Measurements from ENCODE around the gene KRTAP12-3. TPM values are rescaled to one million over a fixed set of nuclear protein-coding genes. Genes with fewer than 3 reads are reported as not detected.

Gene KRTAP12-3
- total RNA-seq, 2 donors from 2014 or later: not detected

- no peak overlapping the region for H3K27ac ChIP-seq (ENCODE audit: low read depth, low read length)
- Mint-ChIP-seq H3K4me3 (no peak overlapping the region), H3K27ac (no peak overlapping the region), H3K36me3 (ENCODE audit: low read depth) (peaks cover 4% of the 10 kb centered on the region), H3K27me3 (ENCODE audit: insufficient read depth) (peaks cover 5% of the 10 kb centered on the region), H3K4me1 (peaks cover 7% of the 10 kb centered on the region), H3K9me3 (peaks cover 25% of the 10 kb centered on the region)
- no peak for DNase-seq
- TF ChIP-seq CTCF (conservative IDR thresholded peaks at IDR 0.05): no peak
- 92 to 94% methylated on average over 19 to 33 of the region's 33 CpGs for WGBS, 2 experiments (ENCODE audit: insufficient coverage in 1 of 2, insufficient read length in 1 of 2)
- no peak overlapping the region for H3K9ac ChIP-seq (ENCODE audit: extremely low read depth, low read length, poor library complexity, severe bottlenecking)
- no peaks in the 10 kb centered on the region for H3K27me3 ChIP-seq (ENCODE audit: control insufficient read depth, insufficient read depth, low read length, poor library complexity, severe bottlenecking)
- H3K4me1 ChIP-seq (ENCODE audit: control insufficient read depth, insufficient read depth, low read length): no peaks in the 10 kb centered on the region
- H3K36me3 ChIP-seq (ENCODE audit: control insufficient read depth, insufficient read depth, low read length): no peaks in the 10 kb centered on the region
- H3K4me3 ChIP-seq (ENCODE audit: low read length): no peak overlapping the region
- H3K9me3 ChIP-seq (ENCODE audit: control insufficient read depth, low read length): peaks cover 19% of the 10 kb centered on the region
These were observed 9.0 kb upstream of the KRTAP12-3 start for GRCh38 chr21:44648557-44649311.

- Histone ChIP-seq H3K4me1 (ENCODE audit: control insufficient read depth, insufficient read depth, low read length) (no peaks in the 10 kb centered on the region), H3K27ac (ENCODE audit: low read depth, low read length) (no peak overlapping the region), H3K36me3 (ENCODE audit: control insufficient read depth, insufficient read depth, low read length) (no peaks in the 10 kb centered on the region), H3K27me3 (ENCODE audit: control insufficient read depth, insufficient read depth, low read length, poor library complexity, severe bottlenecking) (no peaks in the 10 kb centered on the region), H3K4me3 (ENCODE audit: low read length) (no peak overlapping the region), H3K9ac (ENCODE audit: extremely low read depth, low read length, poor library complexity, severe bottlenecking) (no peak overlapping the region), H3K9me3 (ENCODE audit: control insufficient read depth, low read length) (peaks cover 11% of the 10 kb centered on the region)
- Mint-ChIP-seq H3K9me3 (peaks cover 17% of the 10 kb centered on the region), H3K36me3 (ENCODE audit: low read depth) (peaks cover 4% of the 10 kb centered on the region), H3K27ac (no peak overlapping the region), H3K4me3 (no peak overlapping the region), H3K27me3 (ENCODE audit: insufficient read depth) (peaks cover 4% of the 10 kb centered on the region), H3K4me1 (peaks cover 7% of the 10 kb centered on the region)
- 94 to 96% methylated on average over 15 to 18 of the region's 18 CpGs for WGBS, 2 experiments (ENCODE audit: insufficient coverage in 1 of 2, insufficient read length in 1 of 2)
- DNase-seq: no peak
- no peak for TF ChIP-seq CTCF (conservative IDR thresholded peaks at IDR 0.05)
These were observed 8.1 kb upstream of the KRTAP12-3 start for GRCh38 chr21:44649521-44650100.

- WGBS, 2 experiments (ENCODE audit: insufficient coverage in 1 of 2, insufficient read length in 1 of 2): 93 to 95% methylated on average over 15 to 20 of the region's 20 CpGs
These were observed 7.3 kb upstream of the KRTAP12-3 start for GRCh38 chr21:44650265-44650972.

More at GRCh38 chr21:44650265-44650972, 7.3 kb upstream of the KRTAP12-3 start:
- Mint-ChIP-seq H3K4me3 (no peak overlapping the region), H3K27me3 (ENCODE audit: insufficient read depth) (peaks cover 4% of the 10 kb centered on the region), H3K36me3 (ENCODE audit: low read depth) (no peaks in the 10 kb centered on the region), H3K9me3 (peaks cover 9% of the 10 kb centered on the region), H3K4me1 (peaks cover 7% of the 10 kb centered on the region), H3K27ac (no peak overlapping the region)
- peaks cover 3% of the 10 kb centered on the region for H3K9me3 ChIP-seq (ENCODE audit: control insufficient read depth, low read length)
- H3K4me3 ChIP-seq (ENCODE audit: low read length): no peak overlapping the region
- no peak for TF ChIP-seq CTCF (conservative IDR thresholded peaks at IDR 0.05)
- no peak for DNase-seq
- H3K36me3 ChIP-seq (ENCODE audit: control insufficient read depth, insufficient read depth, low read length): no peaks in the 10 kb centered on the region
- H3K27ac ChIP-seq (ENCODE audit: low read depth, low read length): no peak overlapping the region
- H3K9ac ChIP-seq (ENCODE audit: extremely low read depth, low read length, poor library complexity, severe bottlenecking): no peak overlapping the region
- no peaks in the 10 kb centered on the region for H3K4me1 ChIP-seq (ENCODE audit: control insufficient read depth, insufficient read depth, low read length)
- no peaks in the 10 kb centered on the region for H3K27me3 ChIP-seq (ENCODE audit: control insufficient read depth, insufficient read depth, low read length, poor library complexity, severe bottlenecking)

All from endodermal cell (in vitro differentiated cells).